Activated CD4-positive, alpha-beta T cell treated with anti-CD3 and anti-CD28 coated beads, Interleukin-2, amount 50 U/mL, for 48 hours (primary cell): ENCODE results near the gene E2F2.
A peak's percentile ranks its signal among the peaks of the same experiment; 100 is the strongest.
"Not testable (repeated sequence)": the region's sequence is repeated elsewhere in the genome, so short reads cannot be mapped to it uniquely, and the experiment has no call there.

Experiments used
- DNase-seq, 2 experiments: peaks; one replicate each; pipeline ENCODE4 v3.0.0-alpha.2; 2020

E2F2 gene

DNA sequence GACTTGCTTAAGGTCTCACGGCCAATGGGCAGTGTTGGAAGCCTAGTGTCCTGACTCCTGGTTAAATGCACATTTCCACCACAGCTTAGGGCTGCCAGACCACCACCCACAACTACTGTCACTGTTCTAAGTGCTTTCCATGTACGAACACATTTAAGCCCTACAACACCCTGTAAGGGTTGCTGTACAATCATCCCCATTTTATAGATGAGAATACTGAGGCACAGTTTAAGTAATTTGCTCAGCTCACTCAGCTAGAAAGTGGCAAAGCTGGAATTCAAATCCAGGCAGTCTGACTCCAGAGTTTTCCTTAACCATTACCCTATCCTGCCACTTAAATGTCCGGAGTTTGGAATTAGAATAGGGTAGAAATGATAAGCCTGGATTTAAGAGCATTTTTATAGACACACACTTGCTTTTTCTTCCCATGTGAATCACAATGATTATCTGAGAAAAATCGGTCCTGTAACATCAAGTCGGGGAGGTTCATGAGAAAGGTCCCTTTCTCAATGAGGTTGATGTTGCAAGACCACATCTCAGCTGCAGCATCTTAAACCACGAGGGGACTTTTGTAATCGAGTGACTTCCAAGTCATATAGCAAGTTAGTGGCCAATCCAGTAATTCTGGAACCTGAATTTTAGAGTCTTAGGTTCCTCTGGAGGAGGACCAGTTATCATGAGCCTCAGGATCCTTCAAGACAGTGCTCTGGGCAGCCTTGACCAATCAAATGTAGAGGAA lies 8.6 kb downstream of the E2F2 start:
- DNase-seq: no peak

DNA sequence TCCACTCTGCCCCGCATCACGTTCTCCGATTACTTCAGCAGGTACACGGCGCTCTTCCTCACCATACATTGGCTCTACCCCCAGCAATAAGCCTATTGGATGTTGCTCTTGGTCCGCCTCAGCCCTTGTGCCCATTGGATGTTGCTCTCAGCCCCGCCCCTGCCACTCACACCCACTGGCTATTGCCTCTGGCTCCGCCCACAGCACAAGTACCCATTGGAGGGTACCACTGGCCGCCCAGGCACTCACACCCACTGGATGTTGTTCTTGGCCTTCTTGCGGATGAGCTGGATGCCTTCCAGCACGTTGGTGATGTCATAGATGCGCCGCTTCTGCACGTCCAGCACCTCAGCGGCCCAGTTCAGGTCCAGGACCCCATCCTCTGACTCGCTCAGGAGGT lies 9.4 kb downstream of the E2F2 start:
- no peak for DNase-seq

DNA sequence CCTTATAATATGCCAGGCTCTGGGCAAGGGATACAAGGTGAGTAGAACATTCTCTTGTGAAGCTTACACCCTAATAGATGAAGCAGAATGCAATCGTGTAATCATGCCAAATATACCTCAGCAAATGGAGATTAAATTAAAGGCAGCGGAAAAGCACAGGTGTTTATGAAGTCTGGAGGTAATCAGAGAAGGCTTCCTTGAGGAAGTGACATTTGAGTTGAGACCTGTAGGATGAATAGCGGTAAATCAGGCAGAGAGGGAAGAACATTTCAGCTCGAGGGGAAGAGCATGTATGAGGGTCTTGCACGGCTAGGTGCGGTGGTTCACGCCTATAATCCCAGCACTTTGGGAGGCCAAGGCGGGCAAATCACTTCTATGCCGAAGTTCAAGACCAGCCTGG lies 13.5 kb downstream of the E2F2 start:
- DNase-seq: no peak

DNA sequence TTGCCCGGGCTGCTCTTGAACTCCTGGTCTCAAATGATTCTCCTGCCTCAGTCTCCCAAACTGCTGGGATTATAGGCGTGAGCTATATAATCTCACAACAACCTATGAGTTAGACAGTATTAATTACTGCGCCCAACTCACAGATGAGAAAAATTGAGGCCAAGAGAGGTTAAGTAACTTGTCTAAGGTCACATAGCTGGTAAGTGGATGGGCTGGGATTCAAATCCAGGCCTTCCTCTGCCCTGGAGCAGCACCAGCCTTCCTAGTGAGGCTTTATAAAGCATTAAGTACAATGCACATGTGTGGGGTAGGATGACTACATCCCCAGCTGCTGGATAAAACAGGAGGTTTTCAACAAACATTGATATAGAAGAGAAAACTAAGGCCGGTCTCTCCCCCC lies 15.1 kb downstream of the E2F2 start:
- DNase-seq: no peak

DNA sequence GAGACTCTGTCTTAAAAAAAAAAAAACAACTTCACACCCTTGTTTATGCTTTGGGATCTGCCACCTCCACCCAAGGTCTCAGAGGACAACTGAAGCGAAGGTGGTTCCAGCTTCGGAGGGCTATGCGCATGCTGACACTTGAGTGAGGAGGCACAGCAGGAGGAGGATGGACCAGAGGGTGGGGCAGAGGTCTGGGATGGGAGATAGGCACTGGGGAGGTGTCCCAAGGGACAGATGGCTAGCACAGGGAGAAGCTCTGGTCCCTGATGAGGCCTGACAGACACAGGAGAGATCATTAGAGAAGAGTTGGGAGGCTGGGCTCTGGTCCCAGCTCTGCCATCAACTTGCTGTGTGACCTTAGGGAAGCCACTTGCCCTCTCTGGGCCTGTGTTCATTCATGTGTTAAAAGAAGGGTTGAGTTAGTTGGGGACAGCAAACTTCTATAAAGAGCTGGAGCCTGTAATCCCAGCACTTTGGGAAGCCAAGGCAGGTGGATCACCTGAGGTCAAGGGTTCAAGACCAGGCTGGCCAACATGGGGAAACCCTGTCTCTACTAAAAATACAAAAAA lies 16.8 kb downstream of the E2F2 start:
- DNase-seq: no peak

DNA sequence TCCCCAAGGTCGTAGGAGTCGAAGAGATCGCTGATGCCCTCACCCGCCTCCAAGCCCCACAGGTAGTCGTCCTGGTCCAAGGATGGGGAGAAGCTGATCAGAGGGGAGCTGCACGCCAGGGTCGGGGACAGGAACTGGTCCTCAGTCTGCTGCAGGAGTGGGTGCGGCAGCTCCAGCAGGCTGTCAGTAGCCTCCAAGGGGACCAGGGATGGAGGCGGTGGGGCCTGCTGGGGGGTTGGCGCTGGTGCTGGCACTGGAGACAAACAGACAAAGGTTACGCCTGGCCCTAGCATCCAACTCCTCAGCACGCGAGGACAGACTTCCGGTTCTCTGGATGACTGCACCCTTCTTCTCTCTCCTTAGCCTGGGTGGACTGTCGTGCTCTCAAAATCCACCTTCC lies 21.1 kb downstream of the E2F2 start:
- no peak for DNase-seq

DNA sequence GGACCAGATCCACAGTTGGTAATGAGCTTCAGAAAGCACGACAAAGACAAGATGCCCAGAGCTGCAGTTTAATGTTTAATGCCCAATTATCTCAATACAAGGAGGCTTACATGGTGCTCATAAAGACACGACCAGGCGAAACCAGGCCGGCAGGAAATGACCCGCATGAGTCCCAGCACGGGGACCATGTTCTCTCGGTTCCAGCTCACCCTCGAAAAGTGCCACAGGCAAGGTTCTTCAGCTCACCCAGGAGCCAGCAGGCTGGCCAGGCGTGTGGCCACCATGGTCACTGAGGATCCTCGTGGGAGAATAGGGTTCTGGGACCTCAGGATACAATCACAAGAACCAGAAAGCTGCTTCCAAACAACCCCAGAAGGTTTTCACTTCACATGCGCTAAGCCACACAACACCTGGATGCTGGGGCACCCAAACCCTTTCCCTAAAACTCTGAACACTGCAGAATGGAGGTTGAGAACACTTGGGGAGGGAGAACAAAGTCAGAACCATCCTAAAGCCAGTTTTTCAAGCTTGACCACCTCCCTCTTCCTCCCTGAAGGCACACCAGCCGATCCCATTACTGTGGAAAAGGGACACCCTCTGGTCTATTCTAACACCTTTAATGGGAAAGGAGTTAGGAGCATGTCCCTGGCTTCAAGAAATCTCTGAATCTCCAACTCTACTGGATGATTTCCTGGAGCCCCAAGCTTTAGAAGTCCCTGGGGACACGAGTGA lies 24.5 kb downstream of the E2F2 start:
- no peak for DNase-seq

DNA sequence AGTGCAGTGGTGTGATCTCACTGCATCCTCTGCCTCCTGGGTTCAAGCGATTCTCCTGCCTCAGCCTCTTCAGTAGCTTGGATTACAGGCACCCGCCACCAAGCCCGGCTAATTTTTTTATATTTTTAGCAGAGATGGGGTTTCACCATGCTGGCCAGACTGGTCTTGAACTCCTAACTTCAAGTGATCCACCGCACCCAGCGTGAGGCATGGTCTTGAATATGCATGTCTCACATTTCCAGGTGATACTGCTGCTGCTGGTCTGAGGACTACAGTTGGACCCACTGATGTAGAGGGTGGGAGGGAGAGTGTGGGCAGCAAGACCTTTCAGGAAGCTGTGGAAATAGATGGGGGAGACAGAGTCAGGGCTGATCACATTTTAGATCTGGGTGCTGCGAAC lies 25.2 kb downstream of the E2F2 start:
- no peak for DNase-seq

DNA sequence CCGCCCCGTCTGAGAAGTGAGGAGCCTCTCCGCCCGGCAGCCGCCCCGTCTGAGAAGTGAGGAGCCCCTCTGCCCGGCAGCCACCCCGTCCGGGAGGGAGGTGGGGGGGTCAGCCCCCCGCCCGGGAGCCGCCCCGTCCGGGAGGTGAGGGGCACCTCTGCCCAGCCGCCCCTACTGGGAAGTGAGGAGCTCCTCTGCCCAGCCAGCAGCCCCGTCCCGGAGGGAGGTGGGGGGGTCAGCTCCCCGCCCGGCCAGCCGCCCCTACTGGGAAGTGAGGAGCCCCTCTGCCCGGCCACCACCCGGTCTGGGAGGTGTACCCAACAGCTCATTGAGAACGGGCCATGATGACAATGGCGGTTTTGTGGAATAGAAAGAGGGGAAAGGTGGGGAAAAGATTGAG lies 26.9 kb downstream of the E2F2 start:
- not testable (repeated sequence) for DNase-seq

DNA sequence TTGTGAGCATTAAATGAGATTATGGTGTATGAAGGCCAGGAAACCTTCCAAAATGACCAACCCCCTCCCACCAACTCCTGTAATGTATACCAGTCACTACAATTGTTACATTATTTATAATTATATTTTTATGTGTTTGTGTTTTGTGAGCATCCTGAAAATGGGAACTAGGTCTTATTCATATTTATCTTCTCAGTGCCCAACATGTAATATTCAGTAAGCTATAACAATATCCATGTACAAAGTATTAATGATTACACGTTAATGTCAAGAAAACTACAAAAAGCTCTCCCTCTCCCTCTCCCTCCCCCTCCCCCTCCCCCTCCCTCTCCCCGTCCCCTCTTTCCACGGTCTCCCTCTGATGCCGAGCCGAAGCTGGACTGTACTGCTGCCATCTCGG lies 28.1 kb downstream of the E2F2 start:
- DNase-seq: no peak

DNA sequence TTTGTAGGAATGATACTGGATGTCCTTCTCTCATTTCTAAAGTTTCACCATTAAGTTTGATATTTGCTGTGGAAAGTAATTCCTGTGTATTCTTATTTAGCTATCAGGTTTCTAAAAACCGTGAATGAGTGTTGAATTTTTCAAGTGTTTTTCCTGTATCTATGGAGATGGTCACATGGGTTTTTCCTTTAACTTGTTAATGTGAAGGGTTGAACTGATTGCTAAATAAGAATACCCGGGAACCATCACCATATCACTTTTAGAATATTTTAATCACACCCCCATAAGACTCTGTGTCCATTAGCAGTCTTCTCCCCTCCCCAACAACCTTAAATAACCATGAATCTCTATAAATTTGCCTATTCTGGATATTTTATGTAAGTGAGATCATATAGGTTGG lies 30.6 kb downstream of the E2F2 start:
- DNase-seq: no peak

DNA sequence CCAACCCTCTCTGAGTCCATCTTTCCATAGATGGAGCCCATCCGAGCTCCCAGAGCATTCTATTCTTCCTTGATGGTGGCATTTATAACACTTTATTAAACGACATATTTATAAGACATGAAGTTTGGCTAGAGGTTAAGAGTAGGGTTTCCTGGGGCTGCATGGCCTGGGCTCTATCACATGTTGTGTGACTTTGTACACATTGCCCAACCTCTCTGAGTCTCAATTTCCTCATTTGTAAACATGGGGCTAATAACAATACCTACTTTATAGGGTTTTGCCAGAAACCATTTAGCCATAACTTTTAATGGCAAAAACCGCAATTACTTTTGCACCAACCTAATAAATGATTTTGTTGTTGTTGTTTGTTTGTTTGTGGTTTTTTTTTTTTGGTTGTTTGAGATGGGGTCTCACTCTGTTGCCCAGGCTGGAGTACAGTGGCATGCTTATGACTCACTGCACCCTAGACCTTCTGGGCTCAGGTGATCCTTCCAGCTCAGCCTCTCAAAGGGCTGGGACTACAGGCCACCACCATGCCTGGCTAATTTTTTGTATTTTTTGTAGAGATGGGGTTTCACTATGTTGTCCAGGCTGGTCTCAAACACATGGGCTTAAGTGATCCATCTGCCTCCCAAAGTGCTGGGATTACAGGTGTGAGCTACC lies 33.1 kb downstream of the E2F2 start:
- no peak for DNase-seq

DNA sequence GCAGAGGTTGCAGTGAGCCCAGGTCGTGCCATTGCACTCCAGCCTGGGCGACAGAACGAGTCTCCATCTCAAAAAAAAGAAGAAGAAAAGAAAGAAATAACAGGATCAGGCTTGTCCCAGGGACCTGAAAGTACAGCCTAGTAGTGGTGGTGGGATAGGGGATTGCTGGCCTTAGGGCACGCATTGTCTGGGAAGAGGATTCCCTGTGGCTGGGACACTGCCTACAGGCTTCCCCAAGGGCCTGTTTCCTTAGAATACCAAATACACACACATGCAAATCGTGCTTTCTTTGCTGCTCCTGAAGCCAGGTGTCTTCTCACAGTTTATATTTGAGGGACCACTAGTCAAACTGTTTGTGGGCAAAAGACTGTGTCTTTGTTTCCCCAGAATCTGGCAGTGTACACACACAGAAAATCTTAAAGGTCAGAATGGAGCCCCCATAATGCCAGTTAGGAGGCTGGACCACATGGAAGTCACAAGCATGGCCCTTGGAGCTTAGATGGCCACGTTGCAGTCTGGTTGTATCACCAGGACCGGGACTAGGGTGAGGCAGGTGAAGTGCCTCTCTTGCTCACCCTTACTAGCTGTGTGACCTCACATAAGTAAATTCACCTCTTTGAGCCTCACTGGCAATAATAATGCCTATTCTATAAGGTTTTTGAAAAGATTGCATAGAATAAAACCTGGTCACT lies 34.4 kb downstream of the E2F2 start:
- DNase-seq: no peak

DNA sequence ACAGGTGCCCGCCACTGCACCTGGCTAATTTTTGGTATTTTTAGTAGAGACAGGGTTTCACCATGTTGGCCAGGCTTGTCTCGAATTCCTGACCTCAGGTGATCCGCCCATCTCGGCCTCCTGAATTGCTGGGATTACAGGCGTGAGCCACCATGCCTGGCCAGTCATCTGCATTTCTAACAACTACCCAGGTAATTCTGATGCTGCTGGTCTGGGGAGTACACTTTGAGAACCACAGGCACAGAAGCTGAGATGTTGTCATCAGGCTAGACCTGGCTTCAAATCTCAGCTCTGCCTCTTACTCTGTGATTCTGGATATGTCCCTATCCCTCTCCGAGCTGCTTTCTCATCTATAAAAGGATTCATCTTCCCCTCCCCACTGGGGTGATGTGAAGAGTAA lies 36.2 kb downstream of the E2F2 start:
- DNase-seq: not testable (repeated sequence)

DNA sequence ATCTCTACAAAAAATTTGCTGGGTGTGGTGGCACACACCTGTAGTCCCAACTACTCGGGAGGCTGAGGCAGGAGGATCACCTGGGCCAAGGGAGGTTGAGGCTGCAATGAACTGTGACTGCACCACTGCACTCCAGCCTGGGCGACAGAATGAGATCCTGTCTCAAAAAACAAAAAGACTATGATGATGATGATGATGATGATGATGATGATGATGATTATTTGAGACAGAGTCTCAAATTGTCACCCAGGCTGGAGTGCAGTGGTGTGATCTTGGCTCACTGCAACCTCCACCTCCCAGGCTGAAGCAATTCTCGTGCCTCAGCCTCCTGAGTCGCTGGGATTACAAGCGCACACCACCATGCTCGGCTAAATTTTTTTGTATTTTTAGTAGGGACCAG lies 38.3 kb downstream of the E2F2 start:
- DNase-seq: not testable (repeated sequence)

DNA sequence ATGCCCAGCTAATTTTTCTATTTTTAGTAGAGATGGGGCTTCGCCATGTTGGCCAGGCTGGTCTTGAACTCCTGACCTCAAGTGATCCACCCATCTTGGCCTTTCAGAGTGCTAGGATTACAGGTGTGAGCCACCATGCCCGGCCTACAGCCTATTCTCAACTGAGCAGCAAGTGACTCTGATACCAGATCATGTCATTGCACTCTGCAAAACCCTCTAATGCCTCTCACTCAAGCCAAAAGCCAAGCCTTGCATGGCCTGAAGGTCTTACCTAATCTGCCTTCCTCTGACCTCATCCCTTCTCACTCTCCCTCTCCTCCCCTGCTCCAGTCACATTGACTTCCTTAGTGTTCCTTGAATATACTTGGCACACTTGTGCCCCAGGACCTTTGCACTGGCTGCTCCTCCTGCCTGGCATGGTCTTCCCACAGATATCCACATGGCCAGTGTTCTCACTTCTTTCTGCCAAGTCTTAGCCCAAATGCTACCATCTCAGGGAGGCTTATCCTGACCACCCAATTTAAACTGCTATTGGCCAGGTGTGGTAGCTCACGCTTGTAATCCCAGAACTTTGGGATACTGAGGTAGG lies 38.8 kb downstream of the E2F2 start:
- no peak for DNase-seq

DNA sequence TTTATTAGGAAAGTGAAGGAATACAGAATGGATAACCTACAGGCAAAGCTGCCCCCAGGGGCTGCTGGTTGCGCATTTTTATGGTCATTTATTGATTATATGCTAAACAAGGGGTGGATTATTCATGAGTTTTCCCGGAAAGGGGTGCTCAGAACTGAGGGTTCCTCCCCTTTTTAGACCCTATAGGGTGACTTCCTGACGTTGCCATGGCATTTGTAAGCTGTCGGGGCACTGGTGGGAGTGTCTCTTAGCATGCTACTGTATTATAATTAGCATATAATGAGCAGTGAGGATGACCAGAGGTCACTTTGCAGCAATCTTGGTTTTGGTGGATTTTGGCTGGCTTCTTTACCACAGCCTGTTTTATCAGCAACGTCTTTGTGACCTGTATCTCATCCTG lies 41.2 kb downstream of the E2F2 start:
- no peak for DNase-seq

DNA sequence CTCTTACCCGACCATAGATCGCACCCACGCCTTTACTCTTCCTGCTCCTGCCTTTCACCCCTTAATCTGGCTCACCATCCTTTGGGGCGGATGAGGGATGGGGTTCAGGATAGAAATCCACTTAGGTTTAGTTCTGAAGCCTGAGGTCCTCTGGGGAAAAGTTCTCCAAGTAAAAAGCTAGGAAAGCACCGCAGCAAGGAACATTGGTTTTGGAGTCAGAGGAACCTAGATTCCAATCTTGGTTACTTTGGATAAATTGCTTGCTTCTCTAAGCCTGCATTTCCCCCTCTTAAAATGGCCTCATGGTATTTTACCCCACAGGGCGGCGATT lies 46.1 kb downstream of the E2F2 start:
- no peak for DNase-seq

DNA sequence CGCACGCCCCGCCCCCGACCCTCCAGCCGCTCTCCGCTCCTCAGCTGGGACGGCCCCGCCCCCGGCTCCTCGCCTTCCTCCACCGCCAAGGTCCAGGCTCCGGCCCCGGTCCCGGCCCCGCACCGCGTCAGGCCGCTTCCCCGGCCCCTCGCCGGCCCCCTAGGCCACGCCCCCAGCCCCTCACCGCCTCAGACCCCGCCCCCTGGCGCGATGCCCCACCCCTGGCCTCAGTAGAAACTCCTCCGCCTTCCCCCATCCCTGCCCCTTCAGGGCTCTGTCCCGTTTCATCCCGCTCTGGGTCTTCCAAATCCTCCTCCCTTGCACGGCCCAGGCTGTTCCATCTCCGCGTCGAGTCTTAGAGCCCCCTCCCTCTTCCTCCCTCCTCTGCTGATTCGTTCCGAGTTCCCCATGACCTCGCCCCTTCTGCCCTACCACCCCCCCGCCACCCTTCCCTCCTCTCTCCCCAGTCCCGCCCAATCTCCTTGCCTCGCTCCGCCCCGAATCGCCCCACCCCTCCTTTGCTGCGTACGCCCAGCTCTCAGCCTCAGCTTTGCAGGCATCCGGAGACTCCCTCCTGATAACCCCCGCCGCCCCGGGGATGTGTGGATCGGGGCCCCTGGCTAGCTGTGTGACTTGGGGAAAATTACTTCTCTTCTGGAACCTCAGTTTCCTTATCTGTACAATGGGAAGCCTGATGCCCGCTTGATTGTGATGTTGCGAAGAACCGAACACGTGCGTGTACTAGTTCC lies 46.6 kb downstream of the E2F2 start:
- DNase-seq: peak; percentile 92

DNA sequence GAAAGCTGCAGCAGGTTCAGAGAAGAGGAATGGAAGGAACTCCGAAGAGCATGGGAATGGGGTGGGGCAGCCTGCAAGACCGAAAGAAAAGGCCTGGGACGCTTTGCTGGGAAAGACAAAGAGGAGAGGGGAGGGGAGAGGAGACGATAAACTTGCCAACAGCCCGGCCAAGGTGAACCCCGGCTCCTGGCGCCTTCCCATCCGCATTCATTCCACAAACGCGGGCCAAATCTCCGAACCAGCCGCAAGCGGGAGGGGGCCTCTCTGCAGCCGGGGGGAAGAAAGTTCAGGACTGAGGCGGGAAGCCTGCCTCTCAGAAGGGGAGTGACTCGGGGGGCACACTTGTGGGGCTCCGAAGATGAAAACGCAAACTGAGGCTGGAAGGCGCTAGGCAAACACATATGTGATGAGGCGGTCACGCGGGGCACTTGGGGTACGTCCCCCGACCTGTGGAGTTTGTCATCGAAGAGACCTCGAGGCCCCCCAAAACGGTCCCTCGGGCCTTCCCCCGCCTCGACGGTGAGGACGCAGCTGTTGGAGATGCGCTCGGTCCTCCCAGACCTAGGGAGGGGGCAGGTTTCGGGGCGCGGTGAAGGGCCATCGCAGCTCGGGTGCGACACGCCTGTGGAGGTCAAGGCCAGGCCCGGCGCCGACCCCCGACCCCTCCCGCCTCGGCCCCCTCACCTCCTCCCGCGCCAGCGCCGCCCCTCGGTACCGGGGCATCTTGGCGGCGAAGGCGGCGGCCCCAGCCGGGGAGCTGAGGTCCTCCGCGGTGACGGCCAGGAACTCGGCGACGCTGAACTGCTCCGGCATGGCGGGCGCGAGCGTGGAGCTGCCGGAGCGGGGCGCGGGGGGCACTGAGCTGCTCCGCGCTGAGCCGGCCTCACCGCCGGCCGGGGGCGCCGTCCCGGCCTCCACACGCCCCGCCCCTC lies 47.4 kb downstream of the E2F2 start, which contains the start of gene ASAP3:
ASAP3 (minus strand) TSS at position 859 of the 932 bp plus-strand sequence; CDS start at position 813, 46 bp downstream.
- DNase-seq: no peak

DNA sequence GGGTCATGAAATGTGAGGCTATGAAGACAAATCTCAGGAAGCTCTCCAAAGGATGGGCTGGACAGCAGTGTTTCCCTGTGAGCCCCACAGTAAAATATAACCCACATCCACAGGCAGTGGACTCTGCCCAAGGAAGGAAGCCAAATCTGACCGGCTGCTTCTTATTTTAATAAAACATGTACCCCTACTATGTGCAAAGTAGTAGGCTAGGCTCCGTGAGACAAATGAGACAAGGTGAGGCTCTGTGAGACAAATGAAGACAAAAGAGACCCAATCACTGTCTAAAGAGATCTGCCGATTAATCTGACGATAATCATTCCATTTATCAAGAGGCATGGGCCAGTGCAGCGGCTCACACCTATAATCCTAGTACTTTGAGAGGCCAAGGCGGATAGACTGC lies 49.1 kb downstream of the E2F2 start:
- DNase-seq: no peak
